Esophagus muscularis mucosa (tissue), 4 donors: ENCODE results near the gene CCDC88C. TPM values are rescaled to one million over a fixed set of nuclear protein-coding genes. Genes with fewer than 3 reads are reported as not detected.

ENCODE experiments used
- DNase-seq: peaks from one replicate; pipeline ENCODE4 v3.0.0-alpha.2; 2017; ENCODE audit errors: extremely low spot score
- H3K27ac ChIP-seq, 4 donors: fragments of 200-600 bp; sonication (generic); replicated peaks in 1 of 4; 1 replicate in 3 of 4; 2 replicates in 1 of 4; pipeline ENCODE4 v1.5.1; 2016 to 2019; ENCODE audit warnings: mild to moderate bottlenecking in 1 of 4
- H3K27me3 ChIP-seq, 4 donors: fragments of 200-600 bp; sonication (generic); one replicate each; pipeline versions ENCODE4 v1.5.1 to v1.6.0; 2016 to 2019
- H3K36me3 ChIP-seq, 4 donors: fragments of 200-600 bp; sonication (generic); one replicate each; pipeline ENCODE4 v1.5.1; 2016 to 2019
- H3K4me1 ChIP-seq, 4 donors: fragments of 200-600 bp; sonication (generic); one replicate each; pipeline ENCODE4 v1.5.1; 2016 to 2019
- H3K4me3 ChIP-seq, 4 donors: fragments of 200-600 bp; sonication (generic); 1 replicate in 2 of 4; 2 replicates in 2 of 4; pipeline ENCODE4 v1.5.1; 2016 to 2019; ENCODE audit warnings: mild to moderate bottlenecking in 4 of 4, moderate library complexity in 1 of 4
- H3K9me3 ChIP-seq, 4 donors: fragments of 200-600 bp; sonication (generic); 1 replicate in 3 of 4; 2 replicates in 1 of 4; pipeline ENCODE4 v1.5.1; 2016 to 2019
- CTCF ChIP-seq, 3 experiments: fragments of 200-600 bp in 2 of 3; fragments of 450-650 bp in 1 of 3; sonication (generic) in 2 of 3; IDR thresholded peaks; one replicate each; pipeline ENCODE4 v1.5.1; 2017 to 2019; ENCODE audit warnings: antibody characterized with exemption in 3 of 3, mild to moderate bottlenecking in 2 of 3, moderate library complexity in 1 of 3
- EP300 ChIP-seq: sonication (generic); formaldehyde crosslinking; IDR thresholded peaks from one replicate; pipeline ENCODE4 v1.6.1; 2017; ENCODE audit warnings: antibody characterized with exemption
- POLR2A ChIP-seq: fragments of 450-650 bp; IDR thresholded peaks from one replicate; pipeline ENCODE4 v1.6.1; 2017; ENCODE audit warnings: antibody characterized with exemption, moderate library complexity, mild to moderate bottlenecking, low read depth
- POLR2AphosphoS5 ChIP-seq, 2 donors: sonication (generic); formaldehyde crosslinking; IDR thresholded peaks; one replicate each; pipeline ENCODE4 v1.6.1; 2017; ENCODE audit warnings: antibody characterized with exemption in 2 of 2
- WGBS: methylation state at CpG from one replicate; pipeline ENCODE4 v1.1.5; 2018; 5-methylcytosine and 5-hydroxymethylcytosine counted together
- intact Hi-C: fragments of 100-400 bp; cut with DNase I; formaldehyde crosslinking; loops from one replicate; pipeline ENCODE4 v1.15.1; 2023
- total RNA-seq, 4 donors: library from RNA; depleted of rRNA; stranded (reverse); fragments of >200 nt; gene quantifications; one replicate each; pipeline versions ENCODE4 v1.1.0 to v1.2.1, GENCODE V29; 2016

The CCDC88C gene
- total RNA-seq, 4 donors from 2014 or later, result 4.2 to 6.3 (median 5.6) TPM

GRCh38 chr14:91358025-91358319 lies 59.6 kb downstream of the CCDC88C start:
- WGBS, result 95% methylated on average over 9 of the region's 9 CpGs
- intact Hi-C loops, result no loop called here
- no peaks in the 10 kb centered on the region for H3K27me3 ChIP-seq

GRCh38 chr14:91357272-91358024 lies 60.2 kb downstream of the CCDC88C start:
- intact Hi-C loops, result no loop called here
- no peak for DNase-seq
- H3K27ac ChIP-seq, result no peak overlapping the region
- peaks cover 8 to 18% (median 12%) of the 10 kb centered on the region in 4 donors for H3K4me1 ChIP-seq
- no peak overlapping the region for H3K4me3 ChIP-seq
- no peaks in the 10 kb centered on the region for H3K27me3 ChIP-seq
- whole genome bisulfite sequencing, result 94% methylated on average over 21 of the region's 21 CpGs
- TF ChIP-seq POLR2AphosphoS5 (IDR thresholded peaks at IDR 0.05) (no peak), CTCF (IDR thresholded peaks at IDR 0.05) (no peak), EP300 (no peak), POLR2A (no peak)
- H3K36me3 ChIP-seq, result no peaks in the 10 kb centered on the region
- no peaks in the 10 kb centered on the region for H3K9me3 ChIP-seq

More at GRCh38 chr14:91358025-91358319, 59.6 kb downstream of the CCDC88C start:
- H3K36me3 ChIP-seq, result no peaks in the 10 kb centered on the region
- H3K4me3 ChIP-seq, result no peak overlapping the region
- H3K9me3 ChIP-seq, result no peaks in the 10 kb centered on the region
- peaks cover 2 to 13% (median 6%) of the 10 kb centered on the region in 4 donors for H3K4me1 ChIP-seq
- H3K27ac ChIP-seq, result no peak overlapping the region
- no peak for DNase-seq
- no peak for TF ChIP-seq CTCF (IDR thresholded peaks at IDR 0.05)
- no peak for TF ChIP-seq POLR2A
- no peak for TF ChIP-seq EP300
- TF ChIP-seq POLR2AphosphoS5 (IDR thresholded peaks at IDR 0.05), result no peak

GRCh38 chr14:91356181-91356763 lies 61.3 kb downstream of the CCDC88C start:
- Histone ChIP-seq H3K9me3 (no peaks in the 10 kb centered on the region), H3K27me3 (no peaks in the 10 kb centered on the region), H3K4me3 (no peak overlapping the region), H3K27ac (no peak overlapping the region), H3K36me3 (no peaks in the 10 kb centered on the region), H3K4me1 (peaks cover 18 to 30% (median 23%) of the 10 kb centered on the region in 4 donors)
- intact Hi-C loops, result no loop called here
- TF ChIP-seq POLR2AphosphoS5 (IDR thresholded peaks at IDR 0.05) (no peak), EP300 (no peak), CTCF (IDR thresholded peaks at IDR 0.05) (no peak), POLR2A (no peak)
- 83% methylated on average over 12 of the region's 12 CpGs for WGBS
- no peak for DNase-seq

- no peaks in the 10 kb centered on the region for H3K36me3 ChIP-seq
- H3K27me3 ChIP-seq, result no peaks in the 10 kb centered on the region
- WGBS, result 89% methylated on average over 24 of the region's 27 CpGs
- H3K9me3 ChIP-seq, result no peaks in the 10 kb centered on the region
- intact Hi-C loops, result no loop called here
- no peak overlapping the region for H3K4me3 ChIP-seq
- no peak overlapping the region for H3K27ac ChIP-seq
- no peak for TF ChIP-seq POLR2AphosphoS5 (IDR thresholded peaks at IDR 0.05)
- TF ChIP-seq CTCF (IDR thresholded peaks at IDR 0.05), result peak in 1 of 3 experiments; percentile 5
- H3K4me1 ChIP-seq, result peaks cover 18 to 32% (median 26%) of the 10 kb centered on the region in 4 donors
- no peak for DNase-seq
These were observed 62.5 kb downstream of the CCDC88C start for GRCh38 chr14:91354979-91355685.
